H1 (cell line): ENCODE data around the gene JUN. TPM values are rescaled to one million over a fixed set of nuclear protein-coding genes. Genes with fewer than 3 reads are reported as not detected.

Experiments
- BACH1 ChIP-seq: IDR thresholded peaks from 2 replicates; pipeline ENCODE4 v1.6.1; 2012; ENCODE audit warnings: low read length, improper control_type of control experiment
- EGR1 ChIP-seq: IDR thresholded peaks from 2 replicates; pipeline ENCODE4 v1.6.1; 2011; ENCODE audit warnings: low read depth, low read length, borderline replicate concordance
- KDM1A ChIP-seq: fragments of 200-600, 300-600 bp; sonication (generic); IDR thresholded peaks from 2 replicates; pipeline ENCODE4 v1.7.1; 2016; ENCODE audit warnings: mild to moderate bottlenecking, low read length, borderline replicate concordance
- PHF8 ChIP-seq: fragments of 200-600 bp; sonication (generic); conservative IDR thresholded peaks from 2 replicates; pipeline ENCODE4 v1.7.1; 2012; ENCODE audit warnings: low read depth, mild to moderate bottlenecking, inconsistent platforms, low read length, moderate library complexity
- SRF ChIP-seq: IDR thresholded peaks from 2 replicates; pipeline ENCODE4 v1.6.1; 2011; ENCODE audit warnings: mild to moderate bottlenecking, low read depth, low read length, moderate library complexity
- polyA plus RNA-seq, 7 experiments: library from polyadenylated mRNA; depleted of rRNA in 3 of 7; stranded (reverse) in 5 of 7; unstranded in 2 of 7; fragments of >200 nt in 5 of 7; fragments of 200-250 nt in 2 of 7; gene quantifications; 1 replicate in 5 of 7; 2 replicates in 1 of 7; 4 replicates in 1 of 7; pipeline versions ENCODE4 v1.2.1 to v1.2.3, GENCODE V29; 2011 to 2013; ENCODE audit warnings: missing spikeins in 2 of 7, mixed read lengths in 2 of 7
- total RNA-seq: library from RNA; stranded (reverse); fragmentation: NEBNext Ultra II Directional; extraction: Animal tissue kit (Norgen Biotek cat#: 25700); gene quantifications from 2 replicates; pipeline ENCODE4 v1.2.1, GENCODE V29; 2021
- TF ChIP-seq, protein P1 (sequence below): IDR thresholded peaks from 2 replicates; pipeline ENCODE4 v1.6.1; 2012; ENCODE audit warnings: inconsistent platforms

The JUN gene
- total and polyA plus RNA-seq, 2 of the 8 experiments (the other 6 are each of a cell fraction or from before 2014, with no cell fraction given) = 4.4 to 10.9 TPM

GRCh38 chr1:58780411-58780810 is 3.4 kb downstream of the JUN start (continued):
- TF ChIP-seq, protein P1, sequence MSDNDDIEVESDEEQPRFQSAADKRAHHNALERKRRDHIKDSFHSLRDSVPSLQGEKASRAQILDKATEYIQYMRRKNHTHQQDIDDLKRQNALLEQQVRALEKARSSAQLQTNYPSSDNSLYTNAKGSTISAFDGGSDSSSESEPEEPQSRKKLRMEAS = no peak
- no peak for TF ChIP-seq PHF8
- TF ChIP-seq EGR1 = no peak
- TF ChIP-seq KDM1A = no peak
- no peak for TF ChIP-seq SRF
- TF ChIP-seq BACH1 = no peak
